Right lobe of liver (tissue), 4 donors: Measurements from ENCODE around the gene MAML3.

Experiments used
- POLR2A ChIP-seq: fragments of 450-650 bp; IDR thresholded peaks from one replicate; pipeline ENCODE4 v1.6.1; 2017; ENCODE audit warnings: antibody characterized with exemption, mild to moderate bottlenecking
- TF ChIP-seq, protein P1 (sequence below), 4 donors: fragments of 200-600 bp in 3 of 4; fragments of 450-650 bp in 1 of 4; IDR thresholded peaks; one replicate each; pipeline versions ENCODE4 v1.5.1 to v1.8.0; 2016 to 2022; ENCODE audit warnings: antibody characterized with exemption in 4 of 4, mild to moderate bottlenecking in 2 of 4
- donor health status: DM: no; HTN: no; CAD: no.
- donor health status: DM: no; HTN: no; CAD: no.
- donor health status: DM: no; HTN: yes; CAD: no.

DNA sequence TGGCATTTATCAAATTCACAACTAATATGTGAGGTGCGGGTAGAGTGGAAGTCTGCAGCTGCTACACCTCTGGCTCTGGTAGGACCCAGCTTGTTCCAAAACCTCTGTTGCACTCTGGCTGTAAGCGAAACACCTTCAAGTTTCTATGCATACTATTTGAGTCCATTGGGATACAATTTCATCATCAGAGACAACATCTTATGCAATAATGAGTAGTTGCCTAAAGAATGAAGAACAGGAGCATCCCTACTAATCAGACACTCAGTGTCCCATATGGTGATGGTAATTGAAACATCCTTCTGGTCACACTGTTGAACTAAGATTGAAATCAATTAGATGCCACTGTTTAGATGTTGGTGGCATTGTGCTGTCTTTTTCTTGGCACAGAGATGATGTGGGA is 309.9 kb downstream of the MAML3 start:
- TF ChIP-seq, protein P1, sequence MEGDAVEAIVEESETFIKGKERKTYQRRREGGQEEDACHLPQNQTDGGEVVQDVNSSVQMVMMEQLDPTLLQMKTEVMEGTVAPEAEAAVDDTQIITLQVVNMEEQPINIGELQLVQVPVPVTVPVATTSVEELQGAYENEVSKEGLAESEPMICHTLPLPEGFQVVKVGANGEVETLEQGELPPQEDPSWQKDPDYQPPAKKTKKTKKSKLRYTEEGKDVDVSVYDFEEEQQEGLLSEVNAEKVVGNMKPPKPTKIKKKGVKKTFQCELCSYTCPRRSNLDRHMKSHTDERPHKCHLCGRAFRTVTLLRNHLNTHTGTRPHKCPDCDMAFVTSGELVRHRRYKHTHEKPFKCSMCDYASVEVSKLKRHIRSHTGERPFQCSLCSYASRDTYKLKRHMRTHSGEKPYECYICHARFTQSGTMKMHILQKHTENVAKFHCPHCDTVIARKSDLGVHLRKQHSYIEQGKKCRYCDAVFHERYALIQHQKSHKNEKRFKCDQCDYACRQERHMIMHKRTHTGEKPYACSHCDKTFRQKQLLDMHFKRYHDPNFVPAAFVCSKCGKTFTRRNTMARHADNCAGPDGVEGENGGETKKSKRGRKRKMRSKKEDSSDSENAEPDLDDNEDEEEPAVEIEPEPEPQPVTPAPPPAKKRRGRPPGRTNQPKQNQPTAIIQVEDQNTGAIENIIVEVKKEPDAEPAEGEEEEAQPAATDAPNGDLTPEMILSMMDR (IDR thresholded peaks at IDR 0.05): no peak
- no peak for TF ChIP-seq POLR2A
